Measurements from ENCODE around the gene HOXA7.
A peak's percentile ranks its signal among the peaks of the same experiment; 100 is the strongest.

The HOXA7 gene

GRCh38 chr7:27159266-27160144 is 3.0 kb upstream of the HOXA7 start:
- no peak for DNase-seq (ENCODE audit: low read depth in 2 of 2)

GRCh38 chr7:27158436-27159265 is 2.2 kb upstream of the HOXA7 start:
- no peak for DNase-seq (ENCODE audit: low read depth in 2 of 2)

GRCh38 chr7:27157702-27158431 is 1.4 kb upstream of the HOXA7 start:
- DNase-seq (ENCODE audit: low read depth in 2 of 2), result no peak

- DNase-seq (ENCODE audit: low read depth in 2 of 2), result no peak
Observed at GRCh38 chr7:27156916-27157701, 634 bp upstream of the HOXA7 start.

GRCh38 chr7:27155816-27156507 is 513 bp downstream of the HOXA7 start:
- DNase-seq (ENCODE audit: low read depth in 2 of 2), result no peak

- no peak for DNase-seq (ENCODE audit: low read depth in 2 of 2)
Observed at GRCh38 chr7:27154901-27155815, 1.3 kb downstream of the HOXA7 start.

GRCh38 chr7:27154369-27154768 is 2.1 kb downstream of the HOXA7 start:
- no peak for DNase-seq (ENCODE audit: low read depth in 2 of 2)

GRCh38 chr7:27153526-27153925 is 2.9 kb downstream of the HOXA7 start:
- no peak for DNase-seq (ENCODE audit: low read depth in 2 of 2)

GRCh38 chr7:27152816-27153442 is 3.5 kb downstream of the HOXA7 start:
- no peak for DNase-seq (ENCODE audit: low read depth in 2 of 2)

GRCh38 chr7:27151931-27152815 is 4.3 kb downstream of the HOXA7 start, which contains the start of gene HOXA3:
Gene HOXA3, minus strand, starts transcription at chr7:27152583. Its CDS starts 41,943 bp downstream, at chr7:27110640.
- peak; percentile 77 to 78 for DNase-seq (ENCODE audit: low read depth in 2 of 2)

GRCh38 chr7:27151341-27151930 is 5.0 kb downstream of the HOXA7 start:
- DNase-seq (ENCODE audit: low read depth in 2 of 2), result no peak

GRCh38 chr7:27150568-27151340 is 5.7 kb downstream of the HOXA7 start:
- no peak for DNase-seq (ENCODE audit: low read depth in 2 of 2)

- DNase-seq (ENCODE audit: low read depth in 2 of 2), result no peak
Observed at GRCh38 chr7:27149842-27150567, 6.5 kb downstream of the HOXA7 start.

GRCh38 chr7:27148756-27149641 is 7.5 kb downstream of the HOXA7 start:
- DNase-seq (ENCODE audit: low read depth in 2 of 2), result no peak
